HepG2 (cell line): Measurements from ENCODE around the gene RSRC2. TPM values are rescaled to one million over a fixed set of nuclear protein-coding genes. Genes with fewer than 3 reads are reported as not detected.
A peak's percentile ranks its signal among the peaks of the same experiment; 100 is the strongest.

ENCODE experiments used
- ATAC-seq: fragments of 200-7000 bp; cut with Tn5 transposase; 3 replicates; pipeline ENCODE4 v1.9.1; 2020; ENCODE audit warnings: mild to moderate bottlenecking, moderate library complexity
- BruUV-seq: library from RNA; stranded (reverse); fragments of 400-500 nt; replicated peaks from 2 replicates; lab custom pipeline; 2021; lab: Mats Ljungman, UMichigan
- CTCF ChIA-PET: fragments of 300-600 bp; formaldehyde crosslinking; extraction: SDS; loops from one replicate; lab custom pipeline; 2021; ENCODE audit warnings: low total read pairs, inconsistent platforms, low intra/inter-chr PET ratio; lab: Yijun Ruan, JAX
- POLR2A ChIA-PET: fragments of 350-600 bp; sonication (Branson Sonifier 250); formaldehyde crosslinking; loops from one replicate; lab custom pipeline; 2020; ENCODE audit warnings: antibody characterized with exemption, inconsistent platforms; lab: Yijun Ruan, JAX
- DNase-seq: peaks from one replicate; pipeline ENCODE4 v3.0.0-alpha.2; 2015; ENCODE audit warnings: low spot score
- FAIRE-seq: peaks from 3 replicates; lab custom pipeline; 2011; peaks lifted over from hg19 to GRCh38; lab: Jason Lieb, UNC
- H2AFZ ChIP-seq: one replicate; pipeline ENCODE4 v1.6.1; 2011; ENCODE audit warnings: low read length, inconsistent platforms
- H3K27ac ChIP-seq: fragments of 300-600 bp; 3 replicates; pipeline ENCODE4 v1.8.0; 2011; ENCODE audit warnings: mixed run types, mild to moderate bottlenecking, mixed read lengths, low read length, inconsistent platforms; ENCODE audit not compliant: insufficient read depth; ENCODE audit errors: extremely low read length
- H3K27me3 ChIP-seq, 2 experiments: fragments of 200-600 bp in 1 of 2; 2 replicates in 1 of 2; 3 replicates in 1 of 2; pipeline versions ENCODE4 v1.6.0 to v1.8.0; 2011; ENCODE audit warnings: low read length in 2 of 2, mild to moderate bottlenecking in 2 of 2, moderate library complexity in 2 of 2, inconsistent platforms in 1 of 2; ENCODE audit not compliant: insufficient read depth in 2 of 2, control insufficient read depth in 1 of 2
- H3K36me3 ChIP-seq, 2 experiments: fragments of 200-600 bp in 1 of 2; replicated peaks in 1 of 2; 2 replicates in 1 of 2; 3 replicates in 1 of 2; pipeline versions ENCODE4 v1.5.1 to v1.8.0; 2011; ENCODE audit warnings: low read length in 2 of 2, inconsistent platforms in 1 of 2; ENCODE audit not compliant: insufficient read depth in 2 of 2, control insufficient read depth in 1 of 2
- H3K4me1 ChIP-seq: 2 replicates; pipeline ENCODE4 v1.5.1; 2012; ENCODE audit warnings: low read length, inconsistent platforms; ENCODE audit not compliant: insufficient read depth
- H3K4me2 ChIP-seq: 2 replicates; pipeline ENCODE4 v1.6.0; 2011; ENCODE audit warnings: low read depth, low read length, inconsistent platforms
- H3K4me3 ChIP-seq, 3 experiments: fragments of 200-600 bp in 1 of 3; sonication (generic), shearing (Covaris generic) in 1 of 3; replicated peaks in 1 of 3; 2 replicates each; pipeline ENCODE4 v1.5.1; 2011 to 2016; ENCODE audit warnings: low read length in 3 of 3, inconsistent platforms in 2 of 3, low read depth in 2 of 3, mild to moderate bottlenecking in 2 of 3, control low read depth in 1 of 3, mixed read lengths in 1 of 3; ENCODE audit not compliant: insufficient read depth in 1 of 3
- H3K79me2 ChIP-seq: one replicate; pipeline ENCODE4 v1.6.1; 2011; ENCODE audit warnings: low read length, inconsistent platforms; ENCODE audit not compliant: insufficient read depth
- H3K9ac ChIP-seq: 2 replicates; pipeline ENCODE4 v1.6.0; 2011; ENCODE audit warnings: mild to moderate bottlenecking, low read depth, low read length, inconsistent platforms; ENCODE audit not compliant: insufficient read depth
- H3K9me3 ChIP-seq: 2 replicates; pipeline ENCODE4 v1.5.1; 2012; ENCODE audit warnings: mild to moderate bottlenecking, low read length
- H4K20me1 ChIP-seq: 2 replicates; pipeline ENCODE4 v1.6.0; 2011; ENCODE audit warnings: inconsistent platforms, mild to moderate bottlenecking, low read length, moderate library complexity; ENCODE audit not compliant: insufficient read depth
- AHDC1 ChIP-seq: sonication (generic); formaldehyde crosslinking; IDR thresholded peaks from 2 replicates; pipeline ENCODE4 v1.5.1; 2020; ENCODE audit warnings: mild to moderate bottlenecking, missing genetic modification reagents, borderline replicate concordance
- BRF2 ChIP-seq: sonication (generic); formaldehyde crosslinking; IDR thresholded peaks from 2 replicates; pipeline ENCODE4 v1.8.1; 2022; ENCODE audit warnings: mild to moderate bottlenecking, missing genetic modification reagents
- GMEB2 ChIP-seq: IDR thresholded peaks from 2 replicates; pipeline ENCODE4 v1.6.1; 2016; ENCODE audit warnings: missing biosample characterization, missing genetic modification reagents, low read depth
- MAFF ChIP-seq: IDR thresholded peaks from 2 replicates; pipeline ENCODE4 v1.6.1; 2011; ENCODE audit warnings: low read depth, low read length, improper control_type of control experiment
- MAFK ChIP-seq, 2 experiments: IDR thresholded peaks in 1 of 2; conservative IDR thresholded peaks in 1 of 2; 2 replicates each; pipeline ENCODE4 v1.6.1; 2011; ENCODE audit warnings: improper control_type of control experiment in 2 of 2, low read length in 2 of 2
- ZNF18 ChIP-seq: sonication (generic); formaldehyde crosslinking; IDR thresholded peaks from 2 replicates; pipeline ENCODE4 v1.8.0; 2022; ENCODE audit warnings: mild to moderate bottlenecking, missing genetic modification reagents; ENCODE audit not compliant: insufficient replicate concordance
- ZNF678 ChIP-seq: sonication (generic); formaldehyde crosslinking; IDR thresholded peaks from 2 replicates; pipeline ENCODE4 v1.4.0; 2020; ENCODE audit warnings: mild to moderate bottlenecking, missing genetic modification reagents
- WGBS: methylation state at CpG from one replicate; pipeline ENCODE4 v1.1.6; 2017; ENCODE audit warnings: low lambda C conversion rate; 5-methylcytosine and 5-hydroxymethylcytosine counted together
- in situ Hi-C: cut with HindIII; loops from 2 replicates; pipeline ENCODE4 v1.10.0; 2017; ENCODE audit warnings: low pct_unique_long_range_greater_than_20kb; ENCODE audit not compliant: extremely low pct_ligation_motif_present
- intact Hi-C: fragments of 100-400 bp; cut with micrococcal nuclease; formaldehyde crosslinking; loops from one replicate; pipeline ENCODE4 v1.10.0; 2022; ENCODE audit not compliant: unreplicated experiment
- polyA plus RNA-seq, 8 experiments: library from polyadenylated mRNA; depleted of rRNA in 3 of 8; stranded (reverse) in 7 of 8; unstranded in 1 of 8; fragments of >200 nt; fragmentation: Illumina TruSeq in 4 of 8; extraction: Trizol in 4 of 8; gene quantifications; 2 replicates each; pipeline versions ENCODE4 v1.2.1 to v1.2.3, GENCODE V29; 2011 to 2016; ENCODE audit warnings: low read depth in 4 of 8, missing spikeins in 1 of 8, mixed read lengths in 1 of 8; ENCODE audit not compliant: insufficient read depth in 1 of 8
- total RNA-seq, 5 experiments: library from RNA; depleted of rRNA; stranded (reverse); fragments of >200 nt; fragmentation: Illumina TruSeq; extraction: Trizol; gene quantifications; 2 replicates each; pipeline ENCODE4 v1.2.3, GENCODE V29; 2016; ENCODE audit warnings: low read depth in 1 of 5

Gene RSRC2
- total and polyA plus RNA-seq, 2 of the 13 experiments (the other 11 are each of a cell fraction or from before 2014, with no cell fraction given), result 31.4 to 77.8 TPM

- POLR2A ChIA-PET, result no interaction called here
- H3K36me3 ChIP-seq, result peaks cover 12 to 77% of the 10 kb centered on the region in 2 experiments
Measured at GRCh38 chr12:122480753-122481152, 46.0 kb downstream of the RSRC2 start.

More at GRCh38 chr12:122480753-122481152, 46.0 kb downstream of the RSRC2 start:
- no peaks in the 10 kb centered on the region for H3K79me2 ChIP-seq
- intact Hi-C loops (no loop called here), in situ Hi-C loops (no loop called here)
- no peak for DNase-seq
- H4K20me1 ChIP-seq, result no peaks in the 10 kb centered on the region
- H3K9me3 ChIP-seq, result no peaks in the 10 kb centered on the region
- CTCF ChIA-PET, result no interaction called here
- H2AFZ ChIP-seq, result no peak overlapping the region
- WGBS, result 100% methylated on average over 8 of the region's 8 CpGs
- no peak overlapping the region for H3K9ac ChIP-seq
- no peaks in the 10 kb centered on the region for H3K27me3 ChIP-seq
- no peak for TF ChIP-seq ZNF678 (CRISPR knock-in tag)
- TF ChIP-seq GMEB2 (CRISPR knock-in tag), result no peak
- TF ChIP-seq BRF2 (CRISPR knock-in tag), result no peak
- TF ChIP-seq AHDC1 (CRISPR knock-in tag), result no peak
- TF ChIP-seq ZNF18 (CRISPR knock-in tag), result no peak
- peak; percentile 59 to 77; a peak in 3 of 4 replicates for TF ChIP-seq MAFK (conservative IDR thresholded peaks at IDR 0.05 in 1 of 2, IDR thresholded peaks at IDR 0.05 in 1 of 2; ENCODE audit: low read length in 2 of 2)
- peak; percentile 69 for TF ChIP-seq MAFF
- no peak overlapping the region for H3K27ac ChIP-seq
- no TSS peak for BruUV-seq
- H3K4me3 ChIP-seq, result no peak overlapping the region
- FAIRE-seq, result no peak
- no peak overlapping the region for H3K4me2 ChIP-seq
- no peak for ATAC-seq
- peaks cover 14% of the 10 kb centered on the region for H3K4me1 ChIP-seq
